Measurements from ENCODE around the gene OR10H1. TPM values are rescaled to one million over a fixed set of nuclear protein-coding genes. Genes with fewer than 3 reads are reported as not detected.
A peak's percentile ranks its signal among the peaks of the same experiment; 100 is the strongest.
"Not testable (repeated sequence)": the region's sequence is repeated elsewhere in the genome, so short reads cannot be mapped to it uniquely, and the experiment has no call there.

Gene OR10H1
- total RNA-seq, 1 donor from 2014 or later: not detected

DNA sequence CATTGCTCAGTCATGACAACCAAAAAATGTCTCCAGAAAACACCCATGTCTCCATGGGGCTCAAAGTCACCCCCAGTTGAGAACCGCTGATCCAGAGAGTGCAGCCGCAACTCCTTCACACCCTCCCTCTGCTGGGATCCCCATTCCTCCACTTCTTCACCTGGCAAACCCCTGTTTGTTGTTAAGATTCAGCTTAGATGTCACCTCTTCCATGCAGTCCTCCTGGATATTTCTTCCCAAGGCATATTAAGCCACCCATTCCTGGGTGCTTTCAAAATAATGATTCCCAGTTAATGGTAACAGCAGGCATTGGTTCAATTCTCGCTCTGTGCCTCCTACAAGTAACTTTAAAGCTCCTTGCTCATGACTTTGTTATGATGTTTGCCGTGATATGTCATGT, 4.0 kb downstream of the OR10H1 start:
- intact Hi-C loops (cut with DNase I): no loop called here

DNA sequence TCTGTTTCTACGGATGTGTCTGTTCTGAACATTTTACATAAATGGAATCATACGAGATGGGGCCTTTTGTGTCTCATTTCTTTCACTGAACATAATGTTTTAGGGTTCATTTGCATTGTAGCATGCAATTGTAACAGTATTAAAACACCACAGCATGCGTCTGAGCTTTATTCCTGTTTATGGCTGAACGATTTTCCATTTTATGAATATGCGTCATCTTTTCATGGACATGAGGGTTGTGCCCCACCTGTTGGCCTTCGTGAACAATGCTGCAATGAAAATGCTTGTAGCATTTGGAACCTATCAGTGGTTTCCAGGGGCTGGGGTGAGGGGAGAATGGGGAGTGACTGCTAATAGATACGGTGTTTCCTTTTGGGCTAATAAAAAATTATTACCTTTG, 5.1 kb downstream of the OR10H1 start:
- no peak for DNase-seq (ENCODE audit: extremely low spot score in 2 of 2)
- Histone ChIP-seq H3K27ac (no peak overlapping the region), H3K36me3 (no peaks in the 10 kb centered on the region), H3K9me3 (no peaks in the 10 kb centered on the region), H3K27me3 (no peaks in the 10 kb centered on the region), H3K4me1 (no peaks in the 10 kb centered on the region), H3K4me3 (no peak overlapping the region)
- intact Hi-C loops (cut with DNase I): no loop called here
- TF ChIP-seq POLR2AphosphoS5 (IDR thresholded peaks at IDR 0.05; ENCODE audit: insufficient read depth in 1 of 2, low read depth in 1 of 2) (no peak), POLR2A (IDR thresholded peaks at IDR 0.05) (no peak)
- TF ChIP-seq, protein P1, sequence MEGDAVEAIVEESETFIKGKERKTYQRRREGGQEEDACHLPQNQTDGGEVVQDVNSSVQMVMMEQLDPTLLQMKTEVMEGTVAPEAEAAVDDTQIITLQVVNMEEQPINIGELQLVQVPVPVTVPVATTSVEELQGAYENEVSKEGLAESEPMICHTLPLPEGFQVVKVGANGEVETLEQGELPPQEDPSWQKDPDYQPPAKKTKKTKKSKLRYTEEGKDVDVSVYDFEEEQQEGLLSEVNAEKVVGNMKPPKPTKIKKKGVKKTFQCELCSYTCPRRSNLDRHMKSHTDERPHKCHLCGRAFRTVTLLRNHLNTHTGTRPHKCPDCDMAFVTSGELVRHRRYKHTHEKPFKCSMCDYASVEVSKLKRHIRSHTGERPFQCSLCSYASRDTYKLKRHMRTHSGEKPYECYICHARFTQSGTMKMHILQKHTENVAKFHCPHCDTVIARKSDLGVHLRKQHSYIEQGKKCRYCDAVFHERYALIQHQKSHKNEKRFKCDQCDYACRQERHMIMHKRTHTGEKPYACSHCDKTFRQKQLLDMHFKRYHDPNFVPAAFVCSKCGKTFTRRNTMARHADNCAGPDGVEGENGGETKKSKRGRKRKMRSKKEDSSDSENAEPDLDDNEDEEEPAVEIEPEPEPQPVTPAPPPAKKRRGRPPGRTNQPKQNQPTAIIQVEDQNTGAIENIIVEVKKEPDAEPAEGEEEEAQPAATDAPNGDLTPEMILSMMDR (IDR thresholded peaks at IDR 0.05): peak in 2 of 3 experiments; percentile 11 to 38

More for the DNA sequence above, 4.0 kb downstream of the OR10H1 start:
- Histone ChIP-seq H3K36me3 (no peaks in the 10 kb centered on the region), H3K9me3 (no peaks in the 10 kb centered on the region), H3K27ac (no peak overlapping the region), H3K4me3 (no peak overlapping the region), H3K4me1 (no peaks in the 10 kb centered on the region), H3K27me3 (no peaks in the 10 kb centered on the region)
- DNase-seq (ENCODE audit: extremely low spot score in 2 of 2): no peak
- TF ChIP-seq POLR2AphosphoS5 (IDR thresholded peaks at IDR 0.05; ENCODE audit: insufficient read depth in 1 of 2, low read depth in 1 of 2): no peak

DNA sequence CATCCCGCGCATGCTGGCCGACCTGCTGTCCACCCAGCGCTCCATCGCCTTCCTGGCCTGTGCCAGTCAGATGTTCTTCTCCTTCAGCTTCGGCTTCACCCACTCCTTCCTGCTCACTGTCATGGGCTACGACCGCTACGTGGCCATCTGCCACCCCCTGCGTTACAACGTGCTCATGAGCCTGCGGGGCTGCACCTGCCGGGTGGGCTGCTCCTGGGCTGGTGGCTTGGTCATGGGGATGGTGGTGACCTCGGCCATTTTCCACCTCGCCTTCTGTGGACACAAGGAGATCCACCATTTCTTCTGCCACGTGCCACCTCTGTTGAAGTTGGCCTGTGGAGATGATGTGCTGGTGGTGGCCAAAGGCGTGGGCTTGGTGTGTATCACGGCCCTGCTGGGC, 21.2 kb downstream of the OR10H1 start:
- intact Hi-C loops (cut with DNase I): not testable (repeated sequence)

DNA sequence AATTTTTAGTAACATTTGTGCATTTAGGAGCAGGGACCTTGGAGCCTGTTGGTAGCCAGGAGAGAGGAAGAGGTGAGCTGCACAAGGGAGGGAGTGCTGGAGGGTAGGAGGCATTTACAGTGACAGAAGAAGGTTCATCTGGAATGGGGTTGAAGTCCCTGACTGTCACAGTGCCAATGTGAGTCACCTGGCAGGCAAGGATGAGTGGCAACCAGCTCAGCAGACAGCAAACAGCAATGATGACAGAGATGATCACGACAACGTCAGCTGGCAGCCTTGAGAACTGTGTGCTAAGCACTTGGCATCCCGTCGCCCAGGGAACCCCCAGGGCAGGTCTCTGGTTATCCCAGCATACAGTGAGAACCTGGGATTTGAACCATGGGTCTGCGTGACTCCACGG, 25.4 kb downstream of the OR10H1 start:
- Histone ChIP-seq H3K4me1 (no peaks in the 10 kb centered on the region), H3K36me3 (no peaks in the 10 kb centered on the region), H3K4me3 (no peak overlapping the region), H3K9me3 (no peaks in the 10 kb centered on the region), H3K27ac (no peak overlapping the region), H3K27me3 (no peaks in the 10 kb centered on the region)
- intact Hi-C loops (cut with DNase I): no loop called here
- DNase-seq (ENCODE audit: extremely low spot score in 2 of 2): no peak
- TF ChIP-seq POLR2AphosphoS5 (IDR thresholded peaks at IDR 0.05; ENCODE audit: insufficient read depth in 1 of 2, low read depth in 1 of 2): no peak
- TF ChIP-seq, protein P1 (IDR thresholded peaks at IDR 0.05): no peak
- TF ChIP-seq POLR2A (IDR thresholded peaks at IDR 0.05): no peak

More for the DNA sequence above, 21.2 kb downstream of the OR10H1 start:
- not testable (repeated sequence) for H3K4me1 ChIP-seq; H3K36me3 ChIP-seq; H3K9me3 ChIP-seq; H3K27ac ChIP-seq; H3K4me3 ChIP-seq; DNase-seq (ENCODE audit: extremely low spot score in 2 of 2); H3K27me3 ChIP-seq

DNA sequence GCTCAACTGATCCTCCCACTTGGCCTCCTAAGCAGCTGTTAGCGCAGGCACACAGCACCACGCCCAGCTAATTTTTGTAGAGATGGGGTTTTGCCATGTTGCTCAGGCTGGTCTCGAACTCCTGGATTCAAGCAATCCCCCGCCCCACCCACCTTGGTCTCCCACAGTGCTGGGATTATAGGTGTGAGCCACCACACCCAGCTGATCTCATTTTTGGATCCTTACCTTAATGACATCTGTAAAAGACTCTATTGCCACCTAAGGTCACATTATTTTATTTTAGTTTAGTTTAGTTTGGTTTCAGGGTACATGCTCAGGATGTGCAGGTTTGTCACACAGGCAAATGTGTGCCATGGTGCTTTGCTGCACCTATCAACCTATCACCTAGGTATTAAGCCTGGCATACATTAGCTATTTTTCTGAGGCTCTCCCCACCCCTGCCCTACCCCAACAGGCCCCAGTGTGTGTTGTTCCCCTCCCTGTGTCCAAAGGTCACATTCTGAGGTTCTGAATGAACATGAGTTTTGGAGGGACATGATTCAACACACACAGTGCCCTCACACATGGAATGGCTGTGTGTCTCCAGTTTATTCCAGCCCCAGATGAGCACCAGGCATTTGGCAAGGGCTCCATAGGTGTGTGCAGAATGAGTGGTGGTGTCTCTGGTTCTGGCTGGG, 26.7 kb downstream of the OR10H1 start:
- Histone ChIP-seq H3K27me3 (no peaks in the 10 kb centered on the region), H3K9me3 (no peaks in the 10 kb centered on the region), H3K4me1 (no peaks in the 10 kb centered on the region), H3K36me3 (no peaks in the 10 kb centered on the region), H3K4me3 (no peak overlapping the region), H3K27ac (no peak overlapping the region)
- DNase-seq (ENCODE audit: extremely low spot score in 2 of 2): no peak
- TF ChIP-seq POLR2AphosphoS5 (IDR thresholded peaks at IDR 0.05; ENCODE audit: insufficient read depth in 1 of 2, low read depth in 1 of 2) (no peak), POLR2A (IDR thresholded peaks at IDR 0.05) (no peak)
- TF ChIP-seq, protein P1 (IDR thresholded peaks at IDR 0.05): no peak
- intact Hi-C loops (cut with DNase I): no loop called here

DNA sequence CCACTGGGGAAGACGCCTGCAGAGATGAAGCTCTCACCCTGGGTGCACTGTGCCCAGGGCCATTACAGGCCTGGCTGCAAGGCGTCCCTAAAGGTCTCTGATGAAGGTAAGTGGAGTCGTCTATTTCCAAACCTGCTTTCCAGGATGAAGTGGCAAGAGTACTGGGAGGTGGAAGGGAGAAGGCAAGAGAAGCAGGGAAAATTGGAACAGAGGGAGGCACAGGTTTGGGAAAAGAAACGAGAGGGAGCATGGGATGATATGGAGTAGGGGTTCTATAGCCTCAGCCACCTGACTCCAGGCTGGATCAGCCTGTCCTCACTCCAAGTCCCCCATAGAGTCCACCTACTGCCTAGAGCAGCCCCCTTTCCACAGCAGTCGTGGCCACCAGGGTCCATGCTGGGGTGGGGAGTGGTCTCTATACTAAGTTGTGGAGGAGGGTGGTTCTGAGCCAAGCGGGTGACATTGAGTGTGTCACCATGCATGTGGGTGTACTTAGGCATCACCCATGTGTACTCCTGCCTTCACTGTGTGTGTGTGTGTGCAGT, 27.8 kb downstream of the OR10H1 start, which contains the start of gene OR10H5:
Gene OR10H5 (plus strand): TSS at position 51 of the 545 bp plus-strand sequence. CDS start 6,388 bp downstream, outside the sequence.
- intact Hi-C loops (cut with DNase I): no loop called here
- Histone ChIP-seq H3K9me3 (no peaks in the 10 kb centered on the region), H3K36me3 (no peaks in the 10 kb centered on the region), H3K4me3 (no peak within 1 kb of the TSS), H3K4me1 (no peaks in the 10 kb centered on the region), H3K27me3 (no peaks in the 10 kb centered on the region), H3K27ac (no peak within 1 kb of the TSS)
- TF ChIP-seq, protein P1 (IDR thresholded peaks at IDR 0.05): no peak
- TF ChIP-seq POLR2A (IDR thresholded peaks at IDR 0.05) (no peak), POLR2AphosphoS5 (IDR thresholded peaks at IDR 0.05; ENCODE audit: insufficient read depth in 1 of 2, low read depth in 1 of 2) (no peak)
- no peak for DNase-seq (ENCODE audit: extremely low spot score in 2 of 2)

DNA sequence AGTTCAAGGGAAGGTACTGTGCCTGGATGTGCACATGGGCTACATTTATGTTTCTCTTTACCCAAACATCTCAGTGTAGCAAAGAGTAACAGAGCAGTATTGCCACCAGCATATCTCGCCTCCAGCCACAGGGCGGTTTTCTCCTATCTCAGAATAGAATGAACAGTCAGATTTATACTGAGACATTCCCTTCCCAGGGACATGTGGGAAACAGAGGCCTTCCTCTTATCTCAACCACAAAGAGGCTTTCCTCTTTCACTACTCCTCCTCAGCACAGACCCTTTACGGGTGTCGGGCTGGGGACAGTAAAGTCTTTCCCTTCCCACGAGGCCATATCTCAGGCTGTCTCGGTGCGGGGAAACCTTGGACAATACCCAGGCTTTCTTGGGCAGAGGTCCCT, 32.6 kb downstream of the OR10H1 start:
- DNase-seq (ENCODE audit: extremely low spot score in 2 of 2): peak in 1 of 2 donors; percentile 19
- H3K27ac ChIP-seq; H3K4me3 ChIP-seq; H3K27me3 ChIP-seq; intact Hi-C loops (cut with DNase I); H3K36me3 ChIP-seq; H3K9me3 ChIP-seq: not testable (repeated sequence)
- H3K4me1 ChIP-seq: peaks cover 17% of the 10 kb centered on the region

Data from vagina (tissue), 2 donors.